Measurements from ENCODE around the gene PIP4K2B. TPM values are rescaled to one million over a fixed set of nuclear protein-coding genes. Genes with fewer than 3 reads are reported as not detected.

Gene PIP4K2B
- polyA plus RNA-seq, 1 experiment = 36.8 TPM

DNA sequence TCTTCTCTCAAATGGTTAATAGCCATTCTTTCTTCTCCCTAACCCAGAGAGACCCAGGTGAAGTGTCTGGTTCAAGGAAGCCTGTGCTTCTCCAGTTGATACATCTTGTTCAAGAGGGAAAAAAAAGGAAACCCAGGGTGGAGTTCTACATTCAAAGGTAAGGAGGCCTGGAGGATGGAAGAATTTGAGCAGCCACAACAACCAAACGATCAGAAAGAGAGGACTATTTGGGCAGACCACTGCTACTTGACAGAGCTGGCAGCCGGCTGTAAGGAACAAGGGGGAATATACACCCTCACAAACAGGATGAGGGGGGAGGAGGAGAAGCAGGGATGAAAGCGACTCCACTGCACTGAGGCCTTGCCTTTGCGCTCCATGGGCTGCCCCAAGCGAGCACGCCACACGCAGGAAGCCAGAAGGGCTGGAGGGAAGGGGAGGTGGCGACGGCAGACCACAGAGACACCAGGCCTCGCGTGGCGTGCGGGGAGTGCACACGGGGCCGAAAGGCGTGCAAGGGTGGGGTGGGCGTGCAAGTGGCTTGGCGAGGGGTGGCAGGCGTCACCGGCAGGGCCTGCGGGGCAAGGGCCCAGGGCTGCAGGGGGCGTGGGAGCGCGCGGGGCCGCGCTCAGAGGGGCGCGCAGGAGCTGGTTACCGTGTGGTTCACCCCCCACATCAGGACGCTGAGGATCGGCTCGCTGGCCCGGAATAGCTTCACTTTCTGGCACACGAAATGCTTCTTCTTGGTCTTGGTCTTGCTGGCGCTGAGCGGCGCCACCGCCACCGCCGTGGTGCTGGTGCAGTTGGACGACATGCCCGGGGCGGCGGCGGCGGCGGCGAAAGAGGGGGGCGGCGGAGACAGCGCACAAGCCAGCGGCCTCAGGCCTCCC, 499 bp downstream of the PIP4K2B start:
- CTCF ChIA-PET = no interaction called here
- H3K9me3 ChIP-seq (ENCODE audit: control insufficient read depth, insufficient read depth, low read length) = no peaks in the 10 kb centered on the region

DNA sequence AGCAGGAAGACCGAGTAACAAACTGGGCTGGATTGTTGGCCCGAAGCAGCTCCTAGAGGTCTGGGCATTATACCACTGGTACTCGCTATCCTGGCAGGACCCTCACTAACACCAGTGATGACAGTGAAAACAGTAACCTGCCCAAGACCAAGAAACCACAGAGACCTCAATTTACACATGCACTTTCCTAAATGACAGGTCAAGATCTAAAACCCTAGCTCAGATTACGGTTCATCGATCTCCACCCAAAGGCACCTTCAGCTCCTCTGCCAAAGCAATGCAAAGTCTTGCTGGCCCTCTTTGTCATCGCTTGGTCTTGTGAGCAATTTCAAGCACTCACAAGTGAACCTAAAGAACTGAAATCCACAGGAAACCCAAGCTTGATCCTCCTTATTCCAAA, 1.5 kb downstream of the PIP4K2B start:
- CTCF ChIA-PET = interaction anchor here (0.6 to 1.1 kb wide), 2 partner anchors 63 to 166 kb away, joined by 4 read pairs; no protein-coding TSS in a partner anchor
- H3K9me3 ChIP-seq (ENCODE audit: control insufficient read depth, insufficient read depth, low read length) = no peaks in the 10 kb centered on the region
- POLR2A ChIA-PET = interaction anchor here (0.5 kb wide), 1 partner anchor 26 kb away, joined by 5 read pairs; no protein-coding TSS in a partner anchor
- no peak for TF ChIP-seq CTCF (IDR thresholded peaks at IDR 0.05; ENCODE audit: low read depth, low read length)
- peak overlapping the region; percentile 92 for H3K4me3 ChIP-seq (ENCODE audit: low read depth, low read length)
- DNase-seq (ENCODE audit: low read depth, low spot score) = no peak
- H3K27me3 ChIP-seq (ENCODE audit: control insufficient read depth, insufficient read depth, low read length) = no peaks in the 10 kb centered on the region
- H3K27ac ChIP-seq (ENCODE audit: low read depth, low read length) = no peak overlapping the region

More for the DNA sequence above, 499 bp downstream of the PIP4K2B start:
- no peak for TF ChIP-seq CTCF (IDR thresholded peaks at IDR 0.05; ENCODE audit: low read depth, low read length)
- H3K4me3 ChIP-seq (ENCODE audit: low read depth, low read length) = peak overlapping the region; percentile 92
- no peaks in the 10 kb centered on the region for H3K27me3 ChIP-seq (ENCODE audit: control insufficient read depth, insufficient read depth, low read length)
- DNase-seq (ENCODE audit: low read depth, low spot score) = no peak
- POLR2A ChIA-PET = interaction anchor here (0.5 to 1.4 kb wide), 5 partner anchors 25 to 319 kb away, joined by 3 to 7 read pairs (median 5); partner anchors contain the start of genes LASP1 and RPL23
- peak overlapping the region; percentile 47 for H3K27ac ChIP-seq (ENCODE audit: low read depth, low read length)

DNA sequence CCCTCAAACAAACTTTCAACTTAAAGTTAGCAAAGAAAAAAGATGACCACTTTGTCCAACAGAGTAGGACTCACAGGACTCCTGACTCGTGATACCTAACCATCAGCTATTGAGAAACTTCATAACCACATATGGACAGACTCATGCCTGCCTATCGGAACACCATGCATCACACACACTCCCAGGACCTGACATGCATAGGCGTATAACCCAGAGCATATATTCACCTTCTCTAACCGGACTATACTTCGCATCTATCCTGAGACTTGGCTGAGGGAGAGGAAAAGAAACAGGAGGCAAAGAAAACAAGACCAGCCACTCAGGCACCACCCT, 2.2 kb downstream of the PIP4K2B start:
- Histone ChIP-seq H3K27me3 (ENCODE audit: control insufficient read depth, insufficient read depth, low read length) (no peaks in the 10 kb centered on the region), H3K4me3 (ENCODE audit: low read depth, low read length) (peak overlapping the region; percentile 92), H3K9me3 (ENCODE audit: control insufficient read depth, insufficient read depth, low read length) (no peaks in the 10 kb centered on the region), H3K27ac (ENCODE audit: low read depth, low read length) (no peak overlapping the region)
- CTCF ChIA-PET = interaction anchor here (1.1 kb wide), 1 partner anchor 62 kb away, joined by 4 read pairs; no protein-coding TSS in a partner anchor
- POLR2A ChIA-PET = interaction anchor here (0.8 kb wide), 1 partner anchor 10 kb away, joined by 3 read pairs; no protein-coding TSS in a partner anchor
- no peak for DNase-seq (ENCODE audit: low read depth, low spot score)
- TF ChIP-seq CTCF (IDR thresholded peaks at IDR 0.05; ENCODE audit: low read depth, low read length) = no peak

DNA sequence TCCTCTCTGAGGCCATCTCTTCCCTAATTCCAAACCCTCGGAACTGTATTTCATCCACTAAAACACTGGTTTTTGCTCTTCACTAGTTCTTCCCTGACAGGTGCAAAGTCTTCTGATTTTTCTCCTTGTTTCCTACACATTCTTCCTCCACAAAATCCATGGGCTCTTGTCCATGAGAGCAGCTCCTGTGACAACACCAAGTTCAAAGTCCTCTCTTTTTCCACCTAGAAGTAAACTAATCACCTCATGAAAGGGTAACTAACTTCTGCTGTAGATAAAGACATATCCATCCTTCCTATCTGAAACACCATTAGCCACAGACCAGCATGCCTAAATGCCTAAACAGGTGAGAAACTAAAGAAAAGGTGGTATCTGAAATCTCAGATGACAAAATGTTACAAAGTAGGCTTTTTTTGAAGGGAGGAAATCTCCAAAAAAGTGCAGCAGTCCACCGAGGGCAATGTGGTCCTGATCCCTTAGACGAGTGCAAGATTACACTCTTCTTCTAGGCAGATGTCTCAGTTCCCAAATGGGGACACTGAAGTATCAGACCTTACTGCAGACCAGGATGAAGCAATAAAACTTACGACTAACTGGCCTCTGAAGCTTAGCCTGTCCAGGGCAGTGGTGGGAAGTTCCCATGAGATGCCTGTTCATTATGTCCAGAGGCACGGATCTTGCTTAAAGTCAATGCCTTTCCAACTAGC, 2.8 kb downstream of the PIP4K2B start:
- TF ChIP-seq CTCF (IDR thresholded peaks at IDR 0.05; ENCODE audit: low read depth, low read length) = no peak
- POLR2A ChIA-PET = interaction anchor here (0.8 kb wide), 1 partner anchor 10 kb away, joined by 3 read pairs; no protein-coding TSS in a partner anchor
- H3K27ac ChIP-seq (ENCODE audit: low read depth, low read length) = no peak overlapping the region

More for the DNA sequence above, 2.8 kb downstream of the PIP4K2B start:
- no peak overlapping the region for H3K4me3 ChIP-seq (ENCODE audit: low read depth, low read length)
- CTCF ChIA-PET = interaction anchor here (1.1 kb wide), 1 partner anchor 61 kb away, joined by 4 read pairs; no protein-coding TSS in a partner anchor
- no peaks in the 10 kb centered on the region for H3K27me3 ChIP-seq (ENCODE audit: control insufficient read depth, insufficient read depth, low read length)
- no peak for DNase-seq (ENCODE audit: low read depth, low spot score)
- H3K9me3 ChIP-seq (ENCODE audit: control insufficient read depth, insufficient read depth, low read length) = no peaks in the 10 kb centered on the region
